DND-41 (cell line): ENCODE results near the gene PIK3R4.

Experiments used
- ATAC-seq: fragments of 200-7000 bp; cut with Tn5 transposase; 3 replicates; pipeline ENCODE4 v1.9.1; 2021; ENCODE audit warnings: low read depth; ENCODE audit not compliant: insufficient read depth
- DNase-seq: peaks from one replicate; pipeline ENCODE4 v3.0.0-alpha.2; 2020
- H2AFZ ChIP-seq: 2 replicates; pipeline ENCODE4 v1.6.0; 2012; ENCODE audit warnings: low read depth, low read length
- H3K27ac ChIP-seq: 2 replicates; pipeline ENCODE4 v1.5.1; 2012; ENCODE audit warnings: low read length, inconsistent platforms
- H3K27me3 ChIP-seq: fragments of 200-600 bp; sonication (generic); 2 replicates; pipeline ENCODE4 v1.6.0; 2012; ENCODE audit warnings: low read length, mild to moderate bottlenecking, inconsistent platforms; ENCODE audit not compliant: insufficient read depth, poor library complexity
- H3K36me3 ChIP-seq: 2 replicates; pipeline ENCODE4 v1.5.1; 2012; ENCODE audit warnings: low read length, inconsistent platforms; ENCODE audit not compliant: insufficient read depth
- H3K4me1 ChIP-seq: 2 replicates; pipeline ENCODE4 v1.5.1; 2012; ENCODE audit warnings: mild to moderate bottlenecking, low read length; ENCODE audit not compliant: insufficient read depth
- H3K4me2 ChIP-seq: 2 replicates; pipeline ENCODE4 v1.6.0; 2012; ENCODE audit warnings: mild to moderate bottlenecking, moderate library complexity, low read length, inconsistent platforms; ENCODE audit not compliant: insufficient read depth
- H3K4me3 ChIP-seq, 2 experiments: fragments of 200-600 bp in 1 of 2; shearing (Covaris generic) in 1 of 2; 2 replicates each; pipeline ENCODE4 v1.5.1; 2012 to 2016; ENCODE audit warnings: inconsistent platforms in 2 of 2, low read length in 2 of 2, mild to moderate bottlenecking in 2 of 2, low read depth in 1 of 2, moderate library complexity in 1 of 2
- H3K79me2 ChIP-seq: 2 replicates; pipeline ENCODE4 v1.6.0; 2012; ENCODE audit warnings: low read length, inconsistent platforms; ENCODE audit not compliant: insufficient read depth
- H3K9ac ChIP-seq: 2 replicates; pipeline ENCODE4 v1.6.0; 2012; ENCODE audit warnings: low read depth, mild to moderate bottlenecking, inconsistent platforms, low read length, moderate library complexity
- H3K9me3 ChIP-seq: 2 replicates; pipeline ENCODE4 v1.5.1; 2012; ENCODE audit warnings: low read length, moderate library complexity, mild to moderate bottlenecking, inconsistent platforms; ENCODE audit not compliant: insufficient read depth, severe bottlenecking
- H4K20me1 ChIP-seq: 2 replicates; pipeline ENCODE4 v1.6.0; 2012; ENCODE audit warnings: low read length; ENCODE audit not compliant: insufficient read depth
- EZH2 ChIP-seq: IDR thresholded peaks from 3 replicates; pipeline ENCODE4 v1.6.1; 2012; ENCODE audit warnings: borderline replicate concordance, low read depth, mild to moderate bottlenecking, moderate library complexity, low read length, inconsistent platforms; ENCODE audit not compliant: severe bottlenecking
- TF ChIP-seq, protein P1 (sequence below): IDR thresholded peaks from 2 replicates; pipeline ENCODE4 v1.5.1; 2012; ENCODE audit warnings: borderline replicate concordance, low read length, moderate library complexity, mild to moderate bottlenecking; ENCODE audit not compliant: poor library complexity, severe bottlenecking; ENCODE audit errors: extremely low read depth

The PIK3R4 gene

DNA sequence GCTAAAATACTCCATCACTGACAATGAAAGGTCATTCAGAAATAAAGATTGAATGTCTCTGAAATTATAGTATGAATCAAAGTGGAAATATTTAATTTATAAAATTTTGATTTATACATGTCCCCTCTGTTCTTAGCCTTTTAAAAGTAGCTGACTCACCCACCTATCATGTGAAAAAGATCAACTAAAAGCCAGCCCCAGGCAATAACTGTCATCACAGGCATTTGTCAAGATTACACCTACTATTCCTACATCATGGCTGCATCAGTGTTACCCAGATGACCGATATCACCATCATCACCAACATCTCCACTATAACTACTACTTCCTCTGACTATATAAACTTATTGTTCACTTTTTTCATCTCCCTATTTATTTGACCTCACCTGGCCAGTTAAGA lies 14.3 kb upstream of the PIK3R4 start:
- no peak for TF ChIP-seq EZH2
- TF ChIP-seq, protein P1, sequence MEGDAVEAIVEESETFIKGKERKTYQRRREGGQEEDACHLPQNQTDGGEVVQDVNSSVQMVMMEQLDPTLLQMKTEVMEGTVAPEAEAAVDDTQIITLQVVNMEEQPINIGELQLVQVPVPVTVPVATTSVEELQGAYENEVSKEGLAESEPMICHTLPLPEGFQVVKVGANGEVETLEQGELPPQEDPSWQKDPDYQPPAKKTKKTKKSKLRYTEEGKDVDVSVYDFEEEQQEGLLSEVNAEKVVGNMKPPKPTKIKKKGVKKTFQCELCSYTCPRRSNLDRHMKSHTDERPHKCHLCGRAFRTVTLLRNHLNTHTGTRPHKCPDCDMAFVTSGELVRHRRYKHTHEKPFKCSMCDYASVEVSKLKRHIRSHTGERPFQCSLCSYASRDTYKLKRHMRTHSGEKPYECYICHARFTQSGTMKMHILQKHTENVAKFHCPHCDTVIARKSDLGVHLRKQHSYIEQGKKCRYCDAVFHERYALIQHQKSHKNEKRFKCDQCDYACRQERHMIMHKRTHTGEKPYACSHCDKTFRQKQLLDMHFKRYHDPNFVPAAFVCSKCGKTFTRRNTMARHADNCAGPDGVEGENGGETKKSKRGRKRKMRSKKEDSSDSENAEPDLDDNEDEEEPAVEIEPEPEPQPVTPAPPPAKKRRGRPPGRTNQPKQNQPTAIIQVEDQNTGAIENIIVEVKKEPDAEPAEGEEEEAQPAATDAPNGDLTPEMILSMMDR, result no peak
- Histone ChIP-seq H3K9ac (no peak overlapping the region), H3K4me3 (no peak overlapping the region), H3K4me2 (no peak overlapping the region), H2AFZ (no peak overlapping the region), H3K27ac (no peak overlapping the region), H3K4me1 (peaks cover 3% of the 10 kb centered on the region; the same call in 1 of the 2 replicates), H3K9me3 (no peaks in the 10 kb centered on the region), H4K20me1 (no peaks in the 10 kb centered on the region), H3K79me2 (no peaks in the 10 kb centered on the region), H3K27me3 (no peaks in the 10 kb centered on the region), H3K36me3 (no peaks in the 10 kb centered on the region)
- ATAC-seq (no peak), DNase-seq (no peak)

DNA sequence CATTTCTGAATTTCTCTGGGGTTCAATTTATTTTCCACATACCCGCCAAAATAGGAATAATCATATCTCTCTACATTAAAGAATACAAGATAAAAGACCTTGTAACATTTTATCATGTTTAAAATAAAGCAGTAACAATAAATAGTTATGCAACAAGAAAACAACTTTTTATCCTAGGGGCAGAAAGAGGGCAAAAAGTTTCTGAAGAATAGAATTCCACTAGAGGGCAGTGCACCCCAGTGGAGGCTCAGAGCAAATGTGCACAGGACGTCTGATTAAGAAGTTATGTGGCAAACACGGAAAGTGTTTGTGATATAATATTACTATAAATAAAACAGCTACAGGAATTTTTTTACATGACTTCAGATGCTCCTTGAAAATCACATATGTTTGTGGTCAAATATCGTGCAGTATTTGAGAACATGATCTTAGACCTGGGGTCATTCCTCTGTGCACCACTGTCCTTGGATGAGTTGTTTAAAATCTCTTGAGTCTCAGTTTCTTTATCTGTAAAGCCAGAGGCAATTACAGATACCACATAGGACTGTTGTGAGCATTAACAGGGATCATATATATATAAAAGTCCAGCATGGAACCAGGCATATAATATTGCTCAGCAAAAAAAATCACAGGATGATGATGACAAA lies 13.2 kb upstream of the PIK3R4 start:
- Histone ChIP-seq H3K27me3 (no peaks in the 10 kb centered on the region), H3K9ac (no peak overlapping the region), H4K20me1 (no peaks in the 10 kb centered on the region), H3K4me2 (no peak overlapping the region), H2AFZ (no peak overlapping the region), H3K36me3 (no peaks in the 10 kb centered on the region), H3K4me1 (peaks cover 3% of the 10 kb centered on the region; the same call in 1 of the 2 replicates), H3K4me3 (no peak overlapping the region), H3K27ac (no peak overlapping the region), H3K9me3 (no peaks in the 10 kb centered on the region), H3K79me2 (no peaks in the 10 kb centered on the region)
- TF ChIP-seq, protein P1, result peak; percentile 85
- TF ChIP-seq EZH2, result no peak
- ATAC-seq, result peak; percentile 84
- peak; percentile 57 for DNase-seq

DNA sequence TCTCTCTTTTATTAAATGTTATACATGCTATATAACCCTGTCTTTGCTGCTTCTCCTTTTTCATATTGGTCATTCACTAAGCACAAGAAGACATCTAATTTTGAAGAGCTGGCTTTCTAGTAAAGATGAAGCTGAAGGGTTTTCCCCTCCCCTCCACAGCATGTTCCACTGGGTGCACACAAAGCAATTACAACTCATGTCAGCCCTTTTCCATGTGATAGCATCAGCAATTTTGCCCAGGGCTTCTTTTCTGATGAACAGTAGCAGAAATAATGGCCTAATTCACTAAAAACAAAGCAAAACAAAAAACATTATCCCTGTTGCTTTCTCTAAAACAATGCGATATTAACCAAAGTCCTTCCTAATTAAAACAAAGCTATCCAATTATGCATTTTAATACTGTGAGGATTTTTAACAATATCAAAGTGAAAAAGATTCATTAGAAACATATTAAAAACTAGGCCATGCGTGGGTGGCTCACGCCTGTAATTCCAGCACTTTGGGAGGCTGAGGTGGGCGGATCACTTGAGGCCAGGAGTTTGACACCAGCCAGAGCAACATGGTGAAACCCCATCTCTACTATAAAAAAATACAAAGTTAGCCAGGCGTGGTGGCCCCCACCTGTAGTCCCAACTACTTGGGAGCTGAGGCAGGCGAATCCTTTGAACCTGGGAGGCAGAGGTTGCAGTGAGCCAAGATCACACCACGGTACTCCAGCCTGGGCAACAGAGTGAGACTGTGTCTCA lies 12.2 kb upstream of the PIK3R4 start:
- Histone ChIP-seq H3K9me3 (no peaks in the 10 kb centered on the region), H3K79me2 (no peaks in the 10 kb centered on the region), H3K36me3 (no peaks in the 10 kb centered on the region), H4K20me1 (no peaks in the 10 kb centered on the region), H3K4me1 (peaks cover 3% of the 10 kb centered on the region; the same call in 1 of the 2 replicates), H3K27ac (no peak overlapping the region), H3K4me3 (no peak overlapping the region), H3K4me2 (no peak overlapping the region), H3K9ac (no peak overlapping the region), H2AFZ (no peak overlapping the region), H3K27me3 (no peaks in the 10 kb centered on the region)
- ATAC-seq, result no peak
- no peak for DNase-seq
- TF ChIP-seq EZH2, result no peak
- TF ChIP-seq, protein P1, result no peak
